Measurements from ENCODE around the gene KRT10. TPM values are rescaled to one million over a fixed set of nuclear protein-coding genes. Genes with fewer than 3 reads are reported as not detected.

KRT10 gene
- total RNA-seq, 3 donors from 2014 or later (not counting 1 experiment from before 2014, with no cell fraction given) = 23.6 to 35.9 (median 25.5) TPM

DNA sequence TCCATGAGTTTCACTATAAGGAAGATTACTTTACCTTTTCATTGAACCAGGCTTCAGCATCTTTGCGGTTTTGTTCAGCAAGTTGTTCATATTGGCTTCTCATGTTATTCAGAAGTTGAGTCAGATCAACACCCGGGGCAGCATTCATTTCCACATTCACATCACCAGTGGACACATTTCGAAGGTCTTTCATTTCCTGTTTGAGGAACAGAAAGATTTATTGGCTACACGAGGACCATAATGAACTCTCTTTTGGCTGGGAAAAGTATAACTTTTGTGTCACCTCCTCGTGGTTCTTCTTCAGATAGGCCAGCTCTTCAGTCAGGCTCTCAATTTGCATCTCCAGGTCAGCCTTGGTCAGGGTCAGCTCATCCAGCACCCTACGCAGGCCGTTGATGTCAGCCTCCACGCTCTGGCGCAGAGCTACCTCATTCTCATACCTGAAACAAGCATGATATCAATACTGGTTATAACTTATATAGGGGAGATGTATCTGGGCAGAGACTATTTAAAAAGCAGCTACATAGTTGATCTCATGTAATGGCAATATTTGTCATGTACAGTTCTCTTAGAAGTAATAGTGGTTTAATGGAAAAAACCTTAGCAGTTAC, 2.1 kb downstream of the KRT10 start:
- TF ChIP-seq, protein P1, sequence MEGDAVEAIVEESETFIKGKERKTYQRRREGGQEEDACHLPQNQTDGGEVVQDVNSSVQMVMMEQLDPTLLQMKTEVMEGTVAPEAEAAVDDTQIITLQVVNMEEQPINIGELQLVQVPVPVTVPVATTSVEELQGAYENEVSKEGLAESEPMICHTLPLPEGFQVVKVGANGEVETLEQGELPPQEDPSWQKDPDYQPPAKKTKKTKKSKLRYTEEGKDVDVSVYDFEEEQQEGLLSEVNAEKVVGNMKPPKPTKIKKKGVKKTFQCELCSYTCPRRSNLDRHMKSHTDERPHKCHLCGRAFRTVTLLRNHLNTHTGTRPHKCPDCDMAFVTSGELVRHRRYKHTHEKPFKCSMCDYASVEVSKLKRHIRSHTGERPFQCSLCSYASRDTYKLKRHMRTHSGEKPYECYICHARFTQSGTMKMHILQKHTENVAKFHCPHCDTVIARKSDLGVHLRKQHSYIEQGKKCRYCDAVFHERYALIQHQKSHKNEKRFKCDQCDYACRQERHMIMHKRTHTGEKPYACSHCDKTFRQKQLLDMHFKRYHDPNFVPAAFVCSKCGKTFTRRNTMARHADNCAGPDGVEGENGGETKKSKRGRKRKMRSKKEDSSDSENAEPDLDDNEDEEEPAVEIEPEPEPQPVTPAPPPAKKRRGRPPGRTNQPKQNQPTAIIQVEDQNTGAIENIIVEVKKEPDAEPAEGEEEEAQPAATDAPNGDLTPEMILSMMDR (IDR thresholded peaks at IDR 0.05) = no peak
- DNase-seq (no peak), ATAC-seq (no peak)
- peaks cover 11% of the 10 kb centered on the region for H3K36me3 Mint-ChIP-seq
- H3K4me3 Mint-ChIP-seq = peak overlapping the region; percentile 80
- intact Hi-C loops (cut with micrococcal nuclease) = no loop called here
- WGBS (ENCODE audit: insufficient coverage) = 71% methylated on average over 5 of the region's 9 CpGs
- H3K27me3 Mint-ChIP-seq (ENCODE audit: low read depth in 2 of 2) = peaks cover 8 to 28% of the 10 kb centered on the region in 2 donors
- H3K27ac Mint-ChIP-seq = peak overlapping the region in 1 of 2 donors; percentile 88
- peaks cover 4% of the 10 kb centered on the region for H3K36me3 ChIP-seq (ENCODE audit: control insufficient read depth, insufficient read depth, low read length)
- H3K4me1 Mint-ChIP-seq = peaks cover 15 to 19% of the 10 kb centered on the region in 2 donors
- H3K9me3 ChIP-seq (ENCODE audit: control insufficient read depth, insufficient read depth, low read length) = no peaks in the 10 kb centered on the region
- H3K4me3 ChIP-seq (ENCODE audit: low read length) = no peak overlapping the region
- H3K4me1 ChIP-seq (ENCODE audit: control insufficient read depth, insufficient read depth, low read length) = peaks cover 3% of the 10 kb centered on the region
- H3K27ac ChIP-seq (ENCODE audit: low read length) = no peak overlapping the region
- peaks cover 2 to 4% of the 10 kb centered on the region in 2 donors for H3K9me3 Mint-ChIP-seq
- H3K27me3 ChIP-seq (ENCODE audit: control insufficient read depth, insufficient read depth, low read length) = no peaks in the 10 kb centered on the region

DNA sequence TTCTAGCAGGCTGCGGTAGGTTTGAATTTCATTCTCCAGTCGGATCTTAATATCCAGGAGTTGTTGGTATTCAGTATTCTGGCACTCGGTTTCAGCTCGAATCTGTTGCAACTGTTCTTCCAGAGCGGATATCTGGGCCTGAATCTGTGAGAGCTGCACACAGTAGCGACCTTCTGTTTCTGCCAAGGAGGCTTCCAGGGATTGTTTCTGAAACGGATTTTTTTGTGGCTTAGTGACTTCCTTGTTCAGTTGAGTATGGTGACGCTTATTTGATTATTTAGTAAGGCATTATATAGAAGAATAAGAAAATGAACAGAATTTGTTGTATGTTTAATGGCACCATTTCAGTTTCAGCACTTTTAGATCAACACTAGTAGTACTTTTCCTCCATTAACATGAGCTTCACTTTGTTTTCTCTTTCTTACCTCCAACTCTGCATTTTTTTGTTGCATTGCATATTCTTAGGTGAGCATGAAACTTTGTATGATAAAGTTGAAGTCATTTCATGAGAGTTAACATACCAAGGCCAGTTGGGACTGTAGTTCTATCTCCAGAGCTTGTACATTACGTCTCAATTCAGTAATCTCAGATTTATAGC, 2.8 kb downstream of the KRT10 start:
- intact Hi-C loops (cut with micrococcal nuclease) = no loop called here
- H3K4me3 Mint-ChIP-seq = peak overlapping the region; percentile 80
- H3K27me3 ChIP-seq (ENCODE audit: control insufficient read depth, insufficient read depth, low read length) = peaks cover 3% of the 10 kb centered on the region
- H3K9me3 ChIP-seq (ENCODE audit: control insufficient read depth, insufficient read depth, low read length) = no peaks in the 10 kb centered on the region
- 78% methylated on average over 8 of the region's 9 CpGs for WGBS (ENCODE audit: insufficient coverage)
- DNase-seq = peak in 1 of 2 donors; percentile 20
- peaks cover 15 to 19% of the 10 kb centered on the region in 2 donors for H3K4me1 Mint-ChIP-seq
- peaks cover 3 to 4% of the 10 kb centered on the region in 2 donors for H3K9me3 Mint-ChIP-seq
- peak overlapping the region; percentile 88 to 94 for H3K27ac Mint-ChIP-seq
- peak overlapping the region; percentile 64 for H3K27ac ChIP-seq (ENCODE audit: low read length)
- TF ChIP-seq, protein P1 (IDR thresholded peaks at IDR 0.05) = no peak
- peaks cover 4% of the 10 kb centered on the region for H3K36me3 ChIP-seq (ENCODE audit: control insufficient read depth, insufficient read depth, low read length)
- no peak for ATAC-seq
- peaks cover 3% of the 10 kb centered on the region for H3K4me1 ChIP-seq (ENCODE audit: control insufficient read depth, insufficient read depth, low read length)
- peaks cover 11% of the 10 kb centered on the region for H3K36me3 Mint-ChIP-seq
- peak overlapping the region; percentile 53 for H3K4me3 ChIP-seq (ENCODE audit: low read length)
- peaks cover 11 to 24% of the 10 kb centered on the region in 2 donors for H3K27me3 Mint-ChIP-seq (ENCODE audit: low read depth in 2 of 2)

DNA sequence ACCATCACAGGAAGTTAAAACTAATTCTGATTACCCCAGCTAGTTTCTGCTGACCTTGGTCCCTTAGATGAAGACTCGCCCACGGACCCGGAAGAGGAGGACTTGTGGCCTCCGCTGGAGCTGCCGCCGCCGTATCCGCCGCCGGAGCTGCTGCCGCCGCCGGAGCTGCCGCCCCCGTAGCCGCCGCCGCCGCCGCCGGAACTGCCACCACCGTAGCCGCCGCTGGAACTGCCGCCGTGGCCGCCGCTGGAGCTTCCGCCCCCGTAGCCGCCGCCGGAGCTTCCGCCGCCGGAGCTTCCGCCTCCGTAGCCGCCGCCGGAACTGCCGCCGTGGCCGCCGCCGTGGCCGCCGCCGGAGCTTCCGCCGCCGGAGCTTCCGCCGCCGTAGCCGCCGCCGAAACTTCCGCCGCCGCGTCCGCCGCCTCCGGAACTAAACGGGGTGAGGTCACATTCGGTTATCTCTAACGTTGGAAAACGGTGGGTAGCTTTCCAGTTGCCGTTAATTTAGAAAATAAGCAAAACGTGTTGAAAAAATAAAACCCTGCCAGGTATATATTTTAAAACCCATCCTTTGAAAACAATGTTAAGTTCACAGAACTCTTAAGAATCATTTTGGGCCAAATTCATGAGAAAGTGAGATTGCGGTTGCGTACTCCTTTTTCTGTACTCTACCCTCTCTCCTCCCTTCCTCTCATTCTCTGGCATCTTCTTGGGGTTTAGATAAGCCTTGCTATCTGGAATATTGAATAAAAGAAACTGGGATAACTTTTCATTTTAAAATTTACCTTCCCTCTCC, 3.5 kb downstream of the KRT10 start:
- peak; percentile 87 to 90 (median 88) for ATAC-seq
- TF ChIP-seq, protein P1 (IDR thresholded peaks at IDR 0.05) = no peak
- peak overlapping the region; percentile 98 for H3K4me3 Mint-ChIP-seq
- H3K4me3 ChIP-seq (ENCODE audit: low read length) = peak overlapping the region; percentile 85
- peaks cover 4% of the 10 kb centered on the region for H3K36me3 ChIP-seq (ENCODE audit: control insufficient read depth, insufficient read depth, low read length)
- H3K36me3 Mint-ChIP-seq = peaks cover 11% of the 10 kb centered on the region
- peaks cover 4 to 5% of the 10 kb centered on the region in 2 donors for H3K9me3 Mint-ChIP-seq
- WGBS (ENCODE audit: insufficient coverage) = 2% methylated on average over 73 of the region's 73 CpGs
- H3K4me1 Mint-ChIP-seq = peaks cover 11 to 19% of the 10 kb centered on the region in 2 donors
- H3K27ac ChIP-seq (ENCODE audit: low read length) = peak overlapping the region; percentile 83
- H3K27ac Mint-ChIP-seq = peak overlapping the region; percentile 88 to 94
- peaks cover 3% of the 10 kb centered on the region for H3K4me1 ChIP-seq (ENCODE audit: control insufficient read depth, insufficient read depth, low read length)
- peak; percentile 81 to 91 for DNase-seq
- peaks cover 3% of the 10 kb centered on the region for H3K27me3 ChIP-seq (ENCODE audit: control insufficient read depth, insufficient read depth, low read length)
- H3K27me3 Mint-ChIP-seq (ENCODE audit: low read depth in 2 of 2) = peaks cover 14 to 24% of the 10 kb centered on the region in 2 donors
- intact Hi-C loops (cut with micrococcal nuclease) = no loop called here
- H3K9me3 ChIP-seq (ENCODE audit: control insufficient read depth, insufficient read depth, low read length) = no peaks in the 10 kb centered on the region
